GM19025 (cell line): Measurements from ENCODE around the gene PDX1.

Source experiments
- ATAC-seq: cut with Tn5 transposase; IDR thresholded peaks from one replicate; pipeline ENCODE4 v1.9.1; 2021; ENCODE audit warnings: mild to moderate bottlenecking, low read depth, moderate library complexity; ENCODE audit not compliant: unreplicated experiment

The PDX1 gene

GRCh38 chr13:27919934-27920676 is at the start of gene PDX1:
Gene PDX1 (plus strand): TSS chr13:27920000. CDS start chr13:27920139, 139 bp downstream.
- ATAC-seq: no peak

GRCh38 chr13:27878274-27878673 is 41.5 kb upstream of the PDX1 start:
- no peak for ATAC-seq

- ATAC-seq: no peak
Observed at GRCh38 chr13:27889471-27889870, 30.3 kb upstream of the PDX1 start.

GRCh38 chr13:27896726-27897125 is 23.1 kb upstream of the PDX1 start:
- no peak for ATAC-seq

GRCh38 chr13:27904719-27905118 is 15.1 kb upstream of the PDX1 start:
- ATAC-seq: no peak

GRCh38 chr13:27905650-27906049 is 14.2 kb upstream of the PDX1 start:
- ATAC-seq: no peak

GRCh38 chr13:27907121-27907787 is 12.5 kb upstream of the PDX1 start:
- no peak for ATAC-seq

- ATAC-seq: no peak
Observed at GRCh38 chr13:27909378-27909777, 10.4 kb upstream of the PDX1 start.

- ATAC-seq: no peak
Observed at GRCh38 chr13:27911521-27911920, 8.3 kb upstream of the PDX1 start.

- no peak for ATAC-seq
Observed at GRCh38 chr13:27913160-27913559, 6.6 kb upstream of the PDX1 start.

- no peak for ATAC-seq
Observed at GRCh38 chr13:27915301-27916207, 4.2 kb upstream of the PDX1 start.

- ATAC-seq: no peak
Observed at GRCh38 chr13:27917121-27917947, 2.5 kb upstream of the PDX1 start.

- no peak for ATAC-seq
Observed at GRCh38 chr13:27918041-27918917, 1.5 kb upstream of the PDX1 start.

GRCh38 chr13:27918918-27919658 is 712 bp upstream of the PDX1 start:
- no peak for ATAC-seq

GRCh38 chr13:27919659-27919933 is 204 bp upstream of the PDX1 start:
- no peak for ATAC-seq

GRCh38 chr13:27920677-27921420 is 1.0 kb downstream of the PDX1 start:
- no peak for ATAC-seq

GRCh38 chr13:27921421-27921960 is 1.7 kb downstream of the PDX1 start:
- peak; percentile 38 for ATAC-seq
